Measurements from ENCODE around the gene GPR83.

GPR83 gene

GRCh38 chr11:94418123-94418765 lies 17.0 kb upstream of the GPR83 start:
- no peaks in the 10 kb centered on the region for H3K9me2 ChIP-seq (replicated peaks; ENCODE audit: control insufficient read depth, low read length)
- no peaks in the 10 kb centered on the region for H3K27me3 ChIP-seq (ENCODE audit: control insufficient read depth, low read length)
- H3K4me1 ChIP-seq (ENCODE audit: control insufficient read depth, low read length): no peaks in the 10 kb centered on the region
- no peak overlapping the region for H3K27ac ChIP-seq (ENCODE audit: low read depth, low read length)
- peaks cover 38% of the 10 kb centered on the region for H3K36me3 ChIP-seq (ENCODE audit: control insufficient read depth, low read length)
- no peaks in the 10 kb centered on the region for H4K20me1 ChIP-seq (ENCODE audit: control insufficient read depth, insufficient read depth, low read depth, low read length)
- no peak overlapping the region for H3K4me3 ChIP-seq (ENCODE audit: low read length)
- no peaks in the 10 kb centered on the region for H3K79me2 ChIP-seq (ENCODE audit: control insufficient read depth, low read length)
- no peaks in the 10 kb centered on the region for H3F3A ChIP-seq (ENCODE audit: control insufficient read depth, insufficient read depth)
- H3K9me3 ChIP-seq (ENCODE audit: control insufficient read depth, insufficient read depth, low read length): no peaks in the 10 kb centered on the region
- TF ChIP-seq CTCF (IDR thresholded peaks at IDR 0.05; ENCODE audit: low read depth, low read length, poor library complexity, severe bottlenecking) (no peak), EZH2phosphoT487 (IDR thresholded peaks at IDR 0.05; ENCODE audit: borderline replicate concordance, low read length) (no peak)
- no peak overlapping the region for H3K4me2 ChIP-seq (ENCODE audit: low read length)

GRCh38 chr11:94417386-94417987 lies 16.3 kb upstream of the GPR83 start:
- Histone ChIP-seq H4K20me1 (ENCODE audit: control insufficient read depth, insufficient read depth, low read depth, low read length) (no peaks in the 10 kb centered on the region), H3F3A (ENCODE audit: control insufficient read depth, insufficient read depth) (no peaks in the 10 kb centered on the region), H3K79me2 (ENCODE audit: control insufficient read depth, low read length) (no peaks in the 10 kb centered on the region), H3K9me2 (replicated peaks; ENCODE audit: control insufficient read depth, low read length) (no peaks in the 10 kb centered on the region), H3K36me3 (ENCODE audit: control insufficient read depth, low read length) (peaks cover 35% of the 10 kb centered on the region), H3K4me3 (ENCODE audit: low read length) (no peak overlapping the region), H3K4me2 (ENCODE audit: low read length) (no peak overlapping the region), H3K4me1 (ENCODE audit: control insufficient read depth, low read length) (no peaks in the 10 kb centered on the region), H3K9me3 (ENCODE audit: control insufficient read depth, insufficient read depth, low read length) (no peaks in the 10 kb centered on the region), H3K27ac (ENCODE audit: low read depth, low read length) (no peak overlapping the region), H3K27me3 (ENCODE audit: control insufficient read depth, low read length) (no peaks in the 10 kb centered on the region)
- TF ChIP-seq EZH2phosphoT487 (IDR thresholded peaks at IDR 0.05; ENCODE audit: borderline replicate concordance, low read length) (no peak), CTCF (IDR thresholded peaks at IDR 0.05; ENCODE audit: low read depth, low read length, poor library complexity, severe bottlenecking) (peak; percentile 33)

DNA sequence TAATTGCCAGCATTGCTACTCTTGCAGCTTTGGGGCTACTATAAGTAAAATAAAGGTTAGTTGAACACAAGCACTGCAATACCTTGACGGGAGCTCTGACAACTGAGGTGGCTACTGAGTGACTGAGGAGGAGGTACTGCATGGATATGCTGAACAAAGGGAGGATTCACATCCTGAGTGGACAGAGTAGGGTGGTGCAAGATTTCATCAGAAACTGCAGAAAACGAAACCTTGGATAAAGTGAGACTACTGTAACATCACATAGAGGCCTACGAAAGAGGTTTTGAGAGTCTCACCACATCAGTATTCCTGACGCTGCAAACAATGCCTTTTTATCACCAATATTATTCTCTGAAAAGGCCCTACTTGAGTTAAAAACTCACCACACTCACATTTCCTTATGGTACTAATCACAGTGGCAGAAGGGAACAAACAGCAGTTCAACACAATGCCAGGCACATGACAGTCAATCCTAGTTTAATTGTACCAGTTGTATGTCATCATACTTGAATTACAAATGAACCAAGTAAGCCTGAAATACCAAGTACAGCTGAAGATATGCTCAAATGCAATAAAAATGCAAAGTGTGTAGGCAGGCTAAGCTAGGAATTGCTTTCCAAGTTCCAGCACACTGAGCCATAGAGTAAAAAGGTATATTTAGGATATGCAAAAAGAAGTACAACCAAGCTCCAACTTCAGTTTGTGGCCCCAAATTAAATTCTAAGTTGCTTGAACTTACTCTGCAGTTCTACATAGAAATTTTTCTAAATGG lies 4.0 kb upstream of the GPR83 start:
- Histone ChIP-seq H3K36me3 (ENCODE audit: control insufficient read depth, low read length) (no peaks in the 10 kb centered on the region), H3K4me2 (ENCODE audit: low read length) (no peak overlapping the region), H3F3A (ENCODE audit: control insufficient read depth, insufficient read depth) (no peaks in the 10 kb centered on the region), H4K20me1 (ENCODE audit: control insufficient read depth, insufficient read depth, low read depth, low read length) (no peaks in the 10 kb centered on the region), H3K79me2 (ENCODE audit: control insufficient read depth, low read length) (no peaks in the 10 kb centered on the region), H3K4me1 (ENCODE audit: control insufficient read depth, low read length) (no peaks in the 10 kb centered on the region), H3K9me2 (replicated peaks; ENCODE audit: control insufficient read depth, low read length) (no peaks in the 10 kb centered on the region), H3K9me3 (ENCODE audit: control insufficient read depth, insufficient read depth, low read length) (no peaks in the 10 kb centered on the region), H3K27me3 (ENCODE audit: control insufficient read depth, low read length) (no peaks in the 10 kb centered on the region), H3K27ac (ENCODE audit: low read depth, low read length) (no peak overlapping the region), H3K4me3 (ENCODE audit: low read length) (no peak overlapping the region)
- TF ChIP-seq EZH2phosphoT487 (IDR thresholded peaks at IDR 0.05; ENCODE audit: borderline replicate concordance, low read length) (no peak), CTCF (IDR thresholded peaks at IDR 0.05; ENCODE audit: low read depth, low read length, poor library complexity, severe bottlenecking) (no peak)

All from DOHH2 (cell line).